HepG2 (cell line): ENCODE results near the gene LONP1. TPM values are rescaled to one million over a fixed set of nuclear protein-coding genes. Genes with fewer than 3 reads are reported as not detected.

Experiments used
- BORCS8-MEF2B ChIP-seq: sonication (generic); formaldehyde crosslinking; IDR thresholded peaks from 2 replicates; pipeline ENCODE4 v1.8.0; 2022; ENCODE audit warnings: mild to moderate bottlenecking, missing genetic modification reagents
- CEBPZ ChIP-seq: IDR thresholded peaks from 2 replicates; pipeline ENCODE4 v1.6.1; 2012; ENCODE audit warnings: low read length, improper control_type of control experiment
- CERS6 ChIP-seq: sonication (generic); formaldehyde crosslinking; IDR thresholded peaks from 2 replicates; pipeline ENCODE4 v1.5.0; 2020; ENCODE audit warnings: missing genetic modification reagents
- CREB3 ChIP-seq: sonication (generic); formaldehyde crosslinking; IDR thresholded peaks from 2 replicates; pipeline ENCODE4 v1.5.0; 2020; ENCODE audit warnings: missing genetic modification reagents
- DBP ChIP-seq: sonication (generic); formaldehyde crosslinking; IDR thresholded peaks from 2 replicates; pipeline ENCODE4 v1.4.0; 2020; ENCODE audit warnings: missing genetic modification reagents; ENCODE audit errors: not compliant biosample characterization
- FOSL1 ChIP-seq: sonication (generic); formaldehyde crosslinking; IDR thresholded peaks from 2 replicates; pipeline ENCODE4 v1.9.0; 2021; ENCODE audit warnings: missing genetic modification reagents, borderline replicate concordance
- IRX3 ChIP-seq: sonication (generic); formaldehyde crosslinking; IDR thresholded peaks from 2 replicates; pipeline ENCODE4 v1.8.1; 2023; ENCODE audit warnings: mild to moderate bottlenecking, low read depth, missing genetic modification reagents, borderline replicate concordance
- KLF6 ChIP-seq: IDR thresholded peaks from 2 replicates; pipeline ENCODE4 v1.8.0; 2016; ENCODE audit warnings: missing biosample characterization, missing genetic modification reagents
- KLF9 ChIP-seq: IDR thresholded peaks from 2 replicates; pipeline ENCODE4 v1.6.1; 2016; ENCODE audit warnings: low read depth
- RFX3 ChIP-seq: IDR thresholded peaks from 2 replicates; pipeline ENCODE4 v1.6.1; 2016; ENCODE audit warnings: missing biosample characterization, missing genetic modification reagents
- SMAD1 ChIP-seq: sonication (generic); formaldehyde crosslinking; IDR thresholded peaks from 2 replicates; pipeline ENCODE4 v1.4.0; 2020; ENCODE audit warnings: missing genetic modification reagents, low read depth, mild to moderate bottlenecking, borderline replicate concordance
- SMC3 ChIP-seq: IDR thresholded peaks from 2 replicates; pipeline ENCODE4 v1.6.1; 2011; ENCODE audit warnings: low read length, improper control_type of control experiment
- TGIF2 ChIP-seq: IDR thresholded peaks from 2 replicates; pipeline ENCODE4 v1.6.1; 2016; ENCODE audit warnings: control low read depth, missing compliant biosample characterization
- ZBTB21 ChIP-seq: sonication (generic); formaldehyde crosslinking; IDR thresholded peaks from 2 replicates; pipeline ENCODE4 v1.4.0; 2020; ENCODE audit warnings: missing genetic modification reagents
- ZNF263 ChIP-seq: sonication (generic); formaldehyde crosslinking; IDR thresholded peaks from 2 replicates; pipeline ENCODE4 v1.4.0; 2020; ENCODE audit warnings: missing genetic modification reagents
- ZNF275 ChIP-seq: sonication (generic); formaldehyde crosslinking; IDR thresholded peaks from 2 replicates; pipeline ENCODE4 v1.8.0; 2022; ENCODE audit warnings: missing genetic modification reagents, mild to moderate bottlenecking, inconsistent platforms, borderline replicate concordance
- ZNF33B ChIP-seq: sonication (generic); formaldehyde crosslinking; IDR thresholded peaks from 2 replicates; pipeline ENCODE4 v1.5.1; 2020; ENCODE audit warnings: mild to moderate bottlenecking, missing genetic modification reagents
- ZNF883 ChIP-seq: sonication (generic); formaldehyde crosslinking; IDR thresholded peaks from 2 replicates; pipeline ENCODE4 v1.5.1; 2020; ENCODE audit warnings: mild to moderate bottlenecking, missing genetic modification reagents; ENCODE audit errors: not compliant biosample characterization
- polyA plus RNA-seq, 8 experiments: library from polyadenylated mRNA; depleted of rRNA in 3 of 8; stranded (reverse) in 7 of 8; unstranded in 1 of 8; fragments of >200 nt; fragmentation: Illumina TruSeq in 4 of 8; extraction: Trizol in 4 of 8; gene quantifications; 2 replicates each; pipeline versions ENCODE4 v1.2.1 to v1.2.3, GENCODE V29; 2011 to 2016; ENCODE audit warnings: low read depth in 4 of 8, missing spikeins in 1 of 8, mixed read lengths in 1 of 8; ENCODE audit not compliant: insufficient read depth in 1 of 8
- total RNA-seq, 5 experiments: library from RNA; depleted of rRNA; stranded (reverse); fragments of >200 nt; fragmentation: Illumina TruSeq; extraction: Trizol; gene quantifications; 2 replicates each; pipeline ENCODE4 v1.2.3, GENCODE V29; 2016; ENCODE audit warnings: low read depth in 1 of 5
- TF ChIP-seq, protein P1 (sequence below): sonication (generic); formaldehyde crosslinking; IDR thresholded peaks from 2 replicates; pipeline ENCODE4 v1.8.1; 2023; ENCODE audit warnings: mild to moderate bottlenecking, missing genetic modification reagents

LONP1 gene
- total and polyA plus RNA-seq, 2 of the 13 experiments (the other 11 are each of a cell fraction or from before 2014, with no cell fraction given): 59.5 to 76.8 TPM

- TF ChIP-seq CREB3 (CRISPR knock-in tag) (0 out of 2 replicates have a peak, but pooled peaks have one; percentile 25), IRX3 (CRISPR knock-in tag) (no peak), BORCS8-MEF2B (CRISPR knock-in tag) (peak; percentile 42; the same call in 1 of the 2 replicates), ZNF883 (CRISPR knock-in tag) (peak; percentile 95), KLF6 (CRISPR knock-in tag) (peak; percentile 56; the same call in 1 of the 2 replicates), TGIF2 (peak; percentile 85), SMAD1 (CRISPR knock-in tag) (peak; percentile 88; the same call in 1 of the 2 replicates), ZNF275 (CRISPR knock-in tag) (peak; percentile 24; the same call in 1 of the 2 replicates), SMC3 (no peak; the same call in 1 of the 2 replicates), KLF9 (CRISPR knock-in tag) (peak; percentile 87), RFX3 (CRISPR knock-in tag) (no peak), FOSL1 (no peak), ZBTB21 (CRISPR knock-in tag) (peak; percentile 50; the same call in 1 of the 2 replicates), ZNF263 (CRISPR knock-in tag) (peak; percentile 13; the same call in 1 of the 2 replicates), CEBPZ (no peak), CERS6 (CRISPR knock-in tag) (no peak; the same call in 1 of the 2 replicates), ZNF33B (CRISPR knock-in tag) (0 out of 2 replicates have a peak, but pooled peaks have one; percentile 24), DBP (peak; percentile 34)
- TF ChIP-seq, protein P1, sequence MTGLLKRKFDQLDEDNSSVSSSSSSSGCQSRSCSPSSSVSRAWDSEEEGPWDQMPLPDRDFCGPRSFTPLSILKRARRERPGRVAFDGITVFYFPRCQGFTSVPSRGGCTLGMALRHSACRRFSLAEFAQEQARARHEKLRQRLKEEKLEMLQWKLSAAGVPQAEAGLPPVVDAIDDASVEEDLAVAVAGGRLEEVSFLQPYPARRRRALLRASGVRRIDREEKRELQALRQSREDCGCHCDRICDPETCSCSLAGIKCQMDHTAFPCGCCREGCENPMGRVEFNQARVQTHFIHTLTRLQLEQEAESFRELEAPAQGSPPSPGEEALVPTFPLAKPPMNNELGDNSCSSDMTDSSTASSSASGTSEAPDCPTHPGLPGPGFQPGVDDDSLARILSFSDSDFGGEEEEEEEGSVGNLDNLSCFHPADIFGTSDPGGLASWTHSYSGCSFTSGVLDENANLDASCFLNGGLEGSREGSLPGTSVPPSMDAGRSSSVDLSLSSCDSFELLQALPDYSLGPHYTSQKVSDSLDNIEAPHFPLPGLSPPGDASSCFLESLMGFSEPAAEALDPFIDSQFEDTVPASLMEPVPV: no peak; the same call in 1 of the 2 replicates
Observed at GRCh38 chr19:5719961-5720790, at the start of gene LONP1, which contains the start of gene CATSPERD (continued).
